Psoas muscle (tissue), 8 donors: Measurements from ENCODE around the gene SURF6. TPM values are rescaled to one million over a fixed set of nuclear protein-coding genes. Genes with fewer than 3 reads are reported as not detected.

ENCODE experiments used
- ATAC-seq, 4 donors: fragments of 200-7000 bp; cut with Tn5 transposase; one replicate each; pipeline ENCODE4 v1.9.1; 2020; ENCODE audit warnings: moderate library complexity in 3 of 4, mild to moderate bottlenecking in 2 of 4
- DNase-seq, 2 donors: peaks; one replicate each; pipeline ENCODE4 v3.0.0-alpha.2; 2020
- H3K27ac ChIP-seq: fragments of 200-600 bp; one replicate; pipeline ENCODE4 v1.8.0; 2022
- H3K27me3 ChIP-seq, 3 donors: fragments of 200-600 bp in 1 of 3; one replicate each; pipeline versions ENCODE4 v1.6.1 to v1.8.0; 2013 to 2022; ENCODE audit warnings: low read length in 2 of 3, mild to moderate bottlenecking in 2 of 3, moderate library complexity in 1 of 3; ENCODE audit not compliant: insufficient read depth in 3 of 3
- H3K36me3 ChIP-seq, 2 donors: fragments of 200-600 bp in 1 of 2; one replicate each; pipeline versions ENCODE4 v1.6.1 to v1.8.0; 2013 to 2022; ENCODE audit warnings: low read depth in 1 of 2, mild to moderate bottlenecking in 1 of 2, moderate library complexity in 1 of 2; ENCODE audit not compliant: insufficient read depth in 1 of 2
- H3K4me1 ChIP-seq: fragments of 200-600 bp; one replicate; pipeline ENCODE4 v1.8.0; 2022
- H3K4me3 ChIP-seq: fragments of 200-600 bp; one replicate; pipeline ENCODE4 v1.8.0; 2022; ENCODE audit warnings: mild to moderate bottlenecking
- H3K9me3 ChIP-seq: fragments of 200-600 bp; one replicate; pipeline ENCODE4 v1.8.0; 2022
- WGBS, 3 donors: extraction: QIAGEN DNeasy Blood & Tissue Kit; methylation state at CpG; one replicate each; pipeline versions ENCODE4 v1.1.6 to v1.1.7; 2013; 5-methylcytosine and 5-hydroxymethylcytosine counted together
- intact Hi-C, 2 donors: fragments of 100-400 bp; cut with DNase I; formaldehyde crosslinking; loops; one replicate each; pipeline versions ENCODE4 v1.11.0 to v1.14.2; 2022
- polyA plus RNA-seq, 3 donors: library from polyadenylated mRNA; stranded (reverse); fragments of 200-250 nt; gene quantifications; one replicate each; pipeline ENCODE4 v1.2.3, GENCODE V29; 2013
- total RNA-seq, 4 donors: library from RNA; stranded (reverse); fragmentation: NEBNext Ultra II Directional in 2 of 4; extraction: Animal tissue kit (Norgen Biotek cat#: 25700) in 2 of 4; gene quantifications; one replicate each; pipeline versions ENCODE4 v1.2.1 to v1.2.4, GENCODE V29; 2021 to 2023
- TF ChIP-seq, protein P1 (sequence below): fragments of 200-600 bp; IDR thresholded peaks from one replicate; pipeline ENCODE4 v1.8.0; 2022; ENCODE audit warnings: antibody characterized with exemption
- donor health status: healthy with polysubstance abuse.
- donor health status: DM: no; HTN: no; CAD: no; lungs with moderate emphysema.
- donor health status: Bipolar disorder and iron deficiency.
- donor health status: healthy.
- donor health status: DM: yes; HTN: yes; CAD: no.
- donor health status: DM: no; HTN: no; CAD: no.
- donor health status: DM: no; HTN: no; CAD: no.
- donor health status: DM: yes; HTN: yes; CAD: no.

Gene SURF6
- total and polyA plus RNA-seq, 7 donors = 11.4 to 43.0 (median 27.3) TPM

GRCh38 chr9:133282464-133283238, 53.3 kb downstream of the SURF6 start:
- TF ChIP-seq, protein P1, sequence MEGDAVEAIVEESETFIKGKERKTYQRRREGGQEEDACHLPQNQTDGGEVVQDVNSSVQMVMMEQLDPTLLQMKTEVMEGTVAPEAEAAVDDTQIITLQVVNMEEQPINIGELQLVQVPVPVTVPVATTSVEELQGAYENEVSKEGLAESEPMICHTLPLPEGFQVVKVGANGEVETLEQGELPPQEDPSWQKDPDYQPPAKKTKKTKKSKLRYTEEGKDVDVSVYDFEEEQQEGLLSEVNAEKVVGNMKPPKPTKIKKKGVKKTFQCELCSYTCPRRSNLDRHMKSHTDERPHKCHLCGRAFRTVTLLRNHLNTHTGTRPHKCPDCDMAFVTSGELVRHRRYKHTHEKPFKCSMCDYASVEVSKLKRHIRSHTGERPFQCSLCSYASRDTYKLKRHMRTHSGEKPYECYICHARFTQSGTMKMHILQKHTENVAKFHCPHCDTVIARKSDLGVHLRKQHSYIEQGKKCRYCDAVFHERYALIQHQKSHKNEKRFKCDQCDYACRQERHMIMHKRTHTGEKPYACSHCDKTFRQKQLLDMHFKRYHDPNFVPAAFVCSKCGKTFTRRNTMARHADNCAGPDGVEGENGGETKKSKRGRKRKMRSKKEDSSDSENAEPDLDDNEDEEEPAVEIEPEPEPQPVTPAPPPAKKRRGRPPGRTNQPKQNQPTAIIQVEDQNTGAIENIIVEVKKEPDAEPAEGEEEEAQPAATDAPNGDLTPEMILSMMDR = no peak
- DNase-seq = no peak
- no peak for ATAC-seq
- Histone ChIP-seq H3K4me3 (no peak overlapping the region), H3K36me3 (no peaks in the 10 kb centered on the region), H3K9me3 (no peaks in the 10 kb centered on the region), H3K27me3 (peaks cover 0 to 34% (median 1%) of the 10 kb centered on the region in 3 donors), H3K4me1 (no peaks in the 10 kb centered on the region), H3K27ac (no peak overlapping the region)
- WGBS, 3 donors = 60 to 63% (median 61%) methylated on average over 7 of the region's 7 CpGs
- intact Hi-C loops = no loop called here

DNA sequence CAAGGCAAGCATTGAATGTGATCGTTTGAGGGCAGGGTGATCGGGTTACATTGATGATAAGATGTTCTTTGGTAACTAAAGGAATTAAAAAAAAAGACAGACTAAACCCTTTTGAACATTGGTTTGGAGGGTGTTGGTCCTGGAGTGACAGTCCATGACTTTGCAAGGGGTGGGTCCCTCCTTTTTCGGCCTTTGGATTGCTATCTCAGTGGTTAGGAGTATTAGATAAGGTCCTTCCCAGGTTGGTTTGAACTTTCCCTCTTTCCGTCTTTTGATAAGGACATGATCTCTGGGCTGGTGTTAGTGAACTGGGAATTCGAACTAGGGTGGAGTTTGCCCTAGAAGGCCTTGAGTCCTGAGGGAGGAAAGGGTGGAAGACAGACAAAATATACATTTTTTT, 55.6 kb downstream of the SURF6 start:
- DNase-seq (no peak), ATAC-seq (no peak)
- Histone ChIP-seq H3K4me1 (no peaks in the 10 kb centered on the region), H3K27ac (no peak overlapping the region), H3K36me3 (no peaks in the 10 kb centered on the region), H3K4me3 (no peak overlapping the region), H3K27me3 (peaks cover 3 to 54% (median 4%) of the 10 kb centered on the region in 3 donors), H3K9me3 (no peaks in the 10 kb centered on the region)
- intact Hi-C loops = no loop called here
- 67 to 75% (median 74%) methylated on average over 5 of the region's 5 CpGs for WGBS, 3 donors
- TF ChIP-seq, protein P1 = no peak

Other genes starting within 250 kb of the SURF6 start
- 10 to 100 TPM; 13.3 to 64.6 (median 21.4) TPM for gene RALGDS, start 214.9 kb downstream of the SURF6 start, total RNA-seq
- 10 to 100 TPM; 12.3 to 21.1 (median 17.2) TPM for gene RALGDS, start 214.9 kb downstream of the SURF6 start, polyA plus RNA-seq
- gene GBGT1, start 172.3 kb downstream of the SURF6 start, total RNA-seq = 1 to 10 TPM; 2.0 to 4.4 (median 3.3) TPM
- 1 to 10 TPM; 1.6 to 2.9 (median 2.7) TPM for gene GBGT1, start 172.3 kb downstream of the SURF6 start, polyA plus RNA-seq
- not detected for gene OBP2B, start 126.9 kb downstream of the SURF6 start, total RNA-seq
- not detected for gene OBP2B, start 126.9 kb downstream of the SURF6 start, polyA plus RNA-seq
- under 1 TPM; 0.37 to 0.86 (median 0.72) TPM for gene ABO, start 61.0 kb downstream of the SURF6 start, total RNA-seq
- under 1 TPM; 0.03 to 0.51 (median 0.14) TPM for gene ABO, start 61.0 kb downstream of the SURF6 start, polyA plus RNA-seq
- 10 to 100 TPM in 2 of 4 donors, 1 to 10 TPM in 2; 7.5 to 14.4 (median 10.6) TPM for gene MED22, start 11.9 kb upstream of the SURF6 start, total RNA-seq
- gene MED22, start 11.9 kb upstream of the SURF6 start, polyA plus RNA-seq = 10 to 100 TPM; 14.5 to 43.5 (median 23.4) TPM
- gene RPL7A, start 12.0 kb upstream of the SURF6 start, total RNA-seq = 1,000 to 10,000 TPM; 1,013 to 1,526 (median 1,062) TPM
- gene RPL7A, start 12.0 kb upstream of the SURF6 start, polyA plus RNA-seq = 1,000 to 10,000 TPM; 1,923 to 3,403 (median 2,177) TPM
- 10 to 100 TPM; 27.7 to 54.9 (median 45.5) TPM for gene SURF1, start 20.3 kb upstream of the SURF6 start, total RNA-seq
- gene SURF1, start 20.3 kb upstream of the SURF6 start, polyA plus RNA-seq = 100 to 1,000 TPM in 1 of 3 donors, 10 to 100 TPM in 2; 63.1 to 127 (median 77.0) TPM
- 10 to 100 TPM; 10.9 to 13.8 (median 13.3) TPM for gene SURF2, start 20.4 kb upstream of the SURF6 start, total RNA-seq
- 10 to 100 TPM; 19.7 to 50.6 (median 38.7) TPM for gene SURF2, start 20.4 kb upstream of the SURF6 start, polyA plus RNA-seq
- gene SURF4, start 39.9 kb upstream of the SURF6 start, total RNA-seq = 10 to 100 TPM; 45.6 to 69.4 (median 66.8) TPM
- 100 to 1,000 TPM in 1 of 3 donors, 10 to 100 TPM in 2; 47.9 to 120 (median 88.0) TPM for gene SURF4, start 39.9 kb upstream of the SURF6 start, polyA plus RNA-seq
- gene STKLD1, start 40.2 kb upstream of the SURF6 start, total RNA-seq = under 1 TPM; 0.28 to 0.69 (median 0.46) TPM
- under 1 TPM; 0.07 to 0.69 (median 0.46) TPM for gene STKLD1, start 40.2 kb upstream of the SURF6 start, polyA plus RNA-seq
- gene REXO4, start 81.8 kb upstream of the SURF6 start, total RNA-seq = 10 to 100 TPM; 23.8 to 31.2 (median 28.6) TPM
- 10 to 100 TPM; 31.7 to 75.2 (median 54.9) TPM for gene REXO4, start 81.8 kb upstream of the SURF6 start, polyA plus RNA-seq
- gene ADAMTS13, start 86.2 kb upstream of the SURF6 start, total RNA-seq = 1 to 10 TPM; 2.0 to 6.7 (median 2.5) TPM
- gene ADAMTS13, start 86.2 kb upstream of the SURF6 start, polyA plus RNA-seq = 1 to 10 TPM in 2 of 3 donors, under 1 TPM in 1; 0.73 to 2.6 (median 1.8) TPM
- gene CACFD1, start 123.8 kb upstream of the SURF6 start, total RNA-seq = 1 to 10 TPM; 2.8 to 9.4 (median 7.2) TPM
- gene CACFD1, start 123.8 kb upstream of the SURF6 start, polyA plus RNA-seq = 1 to 10 TPM; 4.4 to 7.4 (median 5.6) TPM
- gene SLC2A6, start 142.9 kb upstream of the SURF6 start, total RNA-seq = 1 to 10 TPM; 1.2 to 2.7 (median 1.7) TPM
- 1 to 10 TPM; 1.3 to 2.2 (median 1.8) TPM for gene SLC2A6, start 142.9 kb upstream of the SURF6 start, polyA plus RNA-seq
- 1 to 10 TPM in 1 of 4 donors, under 1 TPM in 1, not detected in 2; 0.44 to 4.5 TPM for gene MYMK, start 188.8 kb upstream of the SURF6 start, total RNA-seq
- gene MYMK, start 188.8 kb upstream of the SURF6 start, polyA plus RNA-seq = under 1 TPM in 2 of 3 donors, not detected in 1; 0.05 to 0.60 TPM
- 1 to 10 TPM in 2 of 4 donors, under 1 TPM in 2; 0.34 to 5.4 (median 2.4) TPM for gene ADAMTSL2, start 198.5 kb upstream of the SURF6 start, total RNA-seq
- gene ADAMTSL2, start 198.5 kb upstream of the SURF6 start, polyA plus RNA-seq = under 1 TPM; 0.21 to 0.75 (median 0.29) TPM